Measurements from ENCODE around the gene COP1.
"Not testable (repeated sequence)": the region's sequence is repeated elsewhere in the genome, so short reads cannot be mapped to it uniquely, and the experiment has no call there.

The COP1 gene

GRCh38 chr1:176118985-176119384, 88.1 kb downstream of the COP1 start:
- DNase-seq = peak; percentile 1

GRCh38 chr1:176111835-176112234, 95.3 kb downstream of the COP1 start:
- peak; percentile 13 for DNase-seq

DNA sequence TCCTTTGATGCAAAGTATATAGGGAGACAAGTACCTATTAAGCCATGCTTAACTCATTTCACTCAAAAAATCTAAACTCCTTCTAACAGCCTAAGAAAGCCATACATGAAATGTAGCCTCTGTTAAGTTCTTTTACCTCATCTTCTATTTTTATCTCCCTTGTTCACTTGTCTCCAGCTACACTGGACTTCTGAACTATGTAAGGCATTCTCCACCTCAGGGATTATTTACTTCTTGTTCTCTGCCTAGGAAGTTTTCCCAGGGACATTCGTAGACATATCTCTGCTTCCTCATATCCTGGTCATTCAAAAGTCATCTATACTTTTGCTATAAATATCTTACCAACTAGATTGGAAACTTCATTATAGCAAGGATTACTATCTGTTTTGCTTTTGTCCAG, 96.9 kb downstream of the COP1 start:
- DNase-seq = peak; percentile 17

DNA sequence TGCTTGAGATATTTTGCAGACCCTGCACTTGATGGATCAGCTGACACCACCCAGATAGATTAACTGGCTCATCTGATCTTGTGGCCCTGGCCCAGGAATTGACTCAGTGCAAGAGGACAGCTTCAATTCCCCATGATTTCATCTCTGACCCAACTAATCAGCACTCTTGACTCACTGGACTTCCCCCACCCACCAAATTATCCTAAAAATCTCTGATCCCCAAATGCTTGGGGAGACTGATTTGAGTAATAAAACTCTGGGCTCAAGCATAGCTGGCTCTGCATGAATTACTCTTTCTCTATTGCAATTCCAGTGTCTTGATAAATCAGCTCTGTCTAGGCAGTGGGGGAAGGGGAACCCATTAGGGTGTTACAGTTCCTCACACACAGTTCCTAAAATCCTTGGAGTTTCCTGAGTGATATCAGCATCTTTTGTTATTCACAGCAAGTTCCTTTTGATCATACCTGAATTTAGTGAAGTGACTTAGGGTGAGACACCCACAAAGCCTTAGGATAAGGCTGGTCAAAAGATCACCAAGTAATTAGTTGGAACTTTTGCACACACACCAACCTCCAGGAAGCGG, 104.2 kb downstream of the COP1 start:
- peak; percentile 50 for DNase-seq

- DNase-seq = peak; percentile 11
Observed at GRCh38 chr1:176101951-176102642, 105.0 kb downstream of the COP1 start.

- DNase-seq = no peak
Observed at GRCh38 chr1:176098560-176098959, 108.5 kb downstream of the COP1 start.

GRCh38 chr1:176096015-176096414, 111.1 kb downstream of the COP1 start:
- DNase-seq = no peak

DNA sequence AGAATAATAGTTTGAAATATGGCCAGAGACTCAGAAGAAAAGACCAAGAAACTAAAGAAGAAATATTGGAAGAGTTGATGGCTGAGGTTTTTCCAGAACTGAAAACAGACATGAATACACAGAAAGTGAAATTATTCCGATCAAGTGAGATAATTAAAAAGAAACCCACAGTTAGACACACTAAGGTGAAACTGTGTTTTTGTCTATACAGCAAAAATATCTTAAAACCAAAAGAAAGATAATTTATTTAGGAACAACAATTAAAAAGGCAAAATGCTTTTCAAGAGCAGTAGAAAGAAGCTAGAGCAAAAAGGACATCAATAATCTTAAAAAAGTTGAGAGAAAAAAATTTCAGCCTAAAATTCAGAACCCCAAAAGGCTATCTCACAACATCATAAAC, 116.3 kb downstream of the COP1 start:
- DNase-seq = no peak

DNA sequence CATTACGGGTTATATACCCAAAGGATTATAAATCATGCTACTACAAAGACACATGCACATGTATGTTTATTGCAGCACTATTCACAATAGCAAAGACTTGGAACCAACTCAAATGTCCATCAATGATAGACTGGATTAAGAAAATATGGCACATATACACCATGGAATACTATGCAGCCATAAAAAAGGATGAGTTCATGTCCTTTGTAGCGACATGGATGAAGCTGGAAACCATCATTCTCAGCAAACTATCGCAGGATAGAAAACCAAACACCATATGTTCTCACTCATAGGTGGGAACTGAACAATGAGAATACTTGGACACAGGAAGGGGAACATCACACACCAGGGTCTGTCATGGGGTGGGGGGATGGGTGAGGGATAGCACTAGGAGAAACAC, 119.3 kb downstream of the COP1 start:
- not testable (repeated sequence) for DNase-seq

GRCh38 chr1:176073524-176074157, 133.4 kb downstream of the COP1 start:
- peak; percentile 55 for DNase-seq

DNA sequence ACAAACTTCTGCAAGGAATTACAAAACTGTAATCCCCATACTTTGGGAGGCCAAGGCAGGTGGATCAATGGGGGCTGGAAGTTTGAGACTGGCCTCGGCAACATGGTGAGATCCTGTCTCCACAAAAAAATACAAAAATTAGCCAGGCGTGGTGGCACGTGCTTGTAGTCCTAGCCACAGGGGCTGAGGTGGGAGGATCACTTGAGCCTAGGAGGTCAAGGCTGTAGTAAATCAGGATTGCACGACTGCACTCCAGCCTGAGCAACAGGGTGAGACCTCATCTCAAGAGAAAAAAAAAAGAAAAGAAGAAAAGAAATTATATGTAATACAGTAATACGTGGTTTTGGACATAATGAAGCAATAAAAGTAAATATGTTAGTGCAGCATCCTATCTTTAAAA, 138.2 kb downstream of the COP1 start:
- DNase-seq = no peak

- no peak for DNase-seq
Observed at GRCh38 chr1:176068256-176068655, 138.8 kb downstream of the COP1 start.

DNA sequence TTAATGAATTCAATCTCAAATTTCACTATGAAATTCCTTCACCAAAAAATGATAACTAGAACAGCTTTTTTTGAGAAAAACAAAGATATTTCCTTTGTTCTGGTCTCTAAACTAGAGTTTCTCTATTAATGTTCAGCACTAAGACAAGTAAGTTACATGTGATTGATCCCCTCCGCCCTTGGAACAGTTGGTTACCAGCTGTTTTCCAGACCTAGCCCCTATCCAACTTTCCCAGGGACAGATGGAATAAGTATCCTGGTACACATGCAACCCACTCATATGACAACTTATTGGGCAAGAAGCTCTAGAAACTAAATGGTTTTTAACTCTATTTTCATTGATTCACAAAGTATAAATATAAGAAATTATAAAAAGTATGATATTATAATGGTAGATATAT, 140.4 kb downstream of the COP1 start:
- DNase-seq = no peak

GRCh38 chr1:176058686-176059085, 148.4 kb downstream of the COP1 start:
- DNase-seq = no peak

DNA sequence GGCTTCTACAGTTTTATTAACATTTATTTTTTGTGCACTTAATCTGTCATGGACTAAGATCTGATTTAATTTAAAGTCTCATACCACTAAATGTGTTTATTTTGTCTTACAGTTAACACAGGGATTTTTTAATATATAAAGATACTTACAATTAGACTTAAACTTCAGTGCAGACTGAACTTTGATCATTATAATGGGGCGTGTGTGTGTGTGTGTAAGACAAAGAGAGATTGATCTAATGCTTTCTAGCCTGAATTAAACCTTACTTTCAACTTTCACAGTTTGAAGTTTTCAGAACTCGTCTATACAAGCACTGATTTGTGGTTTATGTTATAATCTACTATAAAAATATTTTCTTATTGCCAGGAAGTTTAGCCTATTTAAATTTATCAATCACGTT, 150.8 kb downstream of the COP1 start:
- DNase-seq = no peak

DNA sequence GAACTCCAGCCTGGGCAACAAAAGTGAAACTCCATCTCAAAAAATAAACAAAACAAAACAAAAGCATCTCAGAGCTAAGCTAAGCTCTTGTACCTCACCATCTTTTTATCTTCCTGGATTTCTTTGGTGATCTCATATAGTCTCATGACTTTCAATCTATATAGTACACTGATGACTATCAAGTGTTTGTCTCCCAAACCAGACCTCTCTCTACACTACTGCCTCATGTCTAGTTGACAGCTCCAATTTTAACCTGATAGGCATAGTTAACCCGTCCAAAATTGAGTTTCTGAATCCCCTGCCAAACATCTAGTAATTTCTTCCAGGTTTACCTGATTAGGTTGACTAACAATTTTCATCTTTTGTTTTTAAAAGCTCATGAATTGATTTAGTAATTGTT, 151.7 kb downstream of the COP1 start:
- no peak for DNase-seq

DNA sequence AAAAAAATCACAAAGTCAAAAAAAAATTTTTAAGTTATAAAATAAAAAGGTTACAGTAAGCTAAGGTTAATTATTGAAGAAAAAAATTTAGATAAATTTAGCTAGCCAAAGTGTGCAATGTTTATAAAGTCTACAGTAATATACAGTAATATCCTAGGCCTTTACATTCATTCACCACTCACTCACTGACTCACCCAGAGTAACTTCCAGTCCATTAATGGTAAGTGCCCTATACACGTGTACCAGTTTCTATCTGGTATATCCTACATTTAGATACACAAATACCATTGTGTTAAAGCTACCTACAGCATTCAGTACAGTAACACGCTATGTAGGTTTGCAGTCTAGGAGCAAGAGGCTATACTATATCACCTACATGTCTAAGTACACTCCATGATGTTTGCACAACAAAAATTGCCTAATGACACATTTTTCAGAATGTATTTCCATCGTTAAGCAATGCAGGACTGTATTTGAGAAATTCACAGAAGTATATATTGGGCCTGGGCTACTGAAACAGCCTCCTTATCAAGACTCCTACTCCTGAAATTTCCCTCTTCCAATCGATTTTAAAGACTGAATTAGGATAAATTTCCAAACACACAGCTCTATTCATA, 155.1 kb downstream of the COP1 start:
- DNase-seq = no peak

DNA sequence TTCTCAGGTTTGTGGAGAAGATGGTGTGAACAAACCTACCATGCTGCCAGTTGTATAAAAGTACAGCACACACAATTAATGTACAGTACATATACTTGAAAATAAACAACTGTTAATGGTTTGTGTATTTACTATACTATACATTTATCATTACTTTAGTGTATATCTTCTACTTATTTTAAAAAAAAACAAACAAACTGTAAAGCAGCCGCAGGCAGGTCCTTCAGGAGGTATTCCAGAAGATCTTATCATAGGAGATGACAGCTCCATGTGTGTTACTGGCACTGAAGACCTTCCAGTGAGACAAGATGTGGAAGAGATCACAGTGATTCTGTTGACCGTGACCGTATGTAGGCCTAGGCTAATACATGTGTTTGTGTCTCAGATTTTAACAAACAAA, 155.7 kb downstream of the COP1 start:
- no peak for DNase-seq

DNA sequence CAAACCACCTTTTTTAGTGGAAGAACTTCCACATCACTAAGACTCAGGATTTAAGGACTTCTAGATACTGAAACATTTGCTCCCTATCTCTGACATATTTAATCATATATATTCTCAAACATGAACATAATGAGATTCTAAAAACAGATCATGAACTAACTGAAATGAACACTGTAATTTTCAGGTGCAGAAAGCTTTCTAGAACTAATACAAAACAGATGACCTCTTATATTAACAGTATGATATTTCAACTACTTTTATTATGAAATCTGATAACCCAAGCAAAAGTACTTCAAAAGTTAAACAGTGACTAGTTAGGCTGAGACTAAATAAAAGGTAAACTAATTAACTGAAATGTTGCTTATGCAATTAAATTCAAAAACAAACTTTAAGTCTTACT, 157.5 kb downstream of the COP1 start:
- no peak for DNase-seq

DNA sequence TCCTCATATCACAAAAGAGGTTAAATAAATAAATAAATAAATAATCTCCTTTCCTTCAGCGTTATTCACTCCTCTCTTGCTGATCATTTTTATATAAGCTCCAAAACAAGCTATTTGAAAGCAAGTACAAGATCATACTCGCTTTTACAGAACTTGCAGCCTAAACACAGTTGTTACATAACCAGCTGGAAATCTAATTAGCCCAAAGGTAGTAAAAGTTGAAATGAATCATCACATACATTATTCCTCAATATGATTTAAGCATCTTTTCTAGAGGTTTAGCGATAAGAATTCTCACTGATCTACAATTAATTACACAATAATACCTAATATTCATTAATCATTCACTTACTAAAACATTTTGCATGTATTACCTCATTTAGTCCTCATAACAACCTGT, 160.2 kb downstream of the COP1 start:
- no peak for DNase-seq

GRCh38 chr1:176043537-176043936, 163.5 kb downstream of the COP1 start:
- DNase-seq = no peak

DNA sequence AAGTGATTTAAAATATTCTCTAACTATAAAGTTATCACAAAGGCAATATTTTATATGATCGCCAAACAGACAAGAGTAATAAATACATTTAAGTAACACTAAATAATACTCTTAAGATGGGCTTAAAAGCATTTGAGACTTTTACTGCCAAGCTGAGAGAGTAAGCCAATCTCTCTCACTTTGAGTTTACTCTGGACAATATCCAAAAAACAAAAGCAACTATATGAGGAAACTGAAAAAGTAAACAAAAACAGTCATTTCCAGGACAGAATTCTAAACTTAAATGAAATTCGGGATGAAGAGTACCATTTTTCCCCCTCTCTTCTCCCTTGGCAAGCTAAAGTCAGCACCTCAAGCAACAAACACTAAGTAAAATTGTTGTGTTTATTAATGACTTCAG, 173.2 kb downstream of the COP1 start:
- DNase-seq = peak; percentile 23

DNA sequence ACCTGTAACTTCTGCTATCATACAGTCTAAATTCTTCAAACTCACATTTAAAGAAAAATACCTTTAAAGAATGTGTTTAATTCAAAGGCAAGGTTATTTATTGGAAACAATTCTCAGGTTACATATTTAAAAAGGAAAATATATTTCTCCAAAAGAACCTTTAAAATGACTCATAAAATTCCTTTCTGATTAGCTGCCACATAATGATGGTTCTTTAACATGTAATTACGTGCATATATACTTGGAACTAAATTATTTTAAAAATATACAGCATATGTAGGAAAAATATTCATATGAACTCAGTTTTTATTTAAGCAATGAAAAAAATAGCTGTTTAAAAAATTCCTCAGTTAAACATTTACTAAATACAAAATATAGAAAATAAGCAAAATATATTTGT, 173.6 kb downstream of the COP1 start:
- peak; percentile 31 for DNase-seq

DNA sequence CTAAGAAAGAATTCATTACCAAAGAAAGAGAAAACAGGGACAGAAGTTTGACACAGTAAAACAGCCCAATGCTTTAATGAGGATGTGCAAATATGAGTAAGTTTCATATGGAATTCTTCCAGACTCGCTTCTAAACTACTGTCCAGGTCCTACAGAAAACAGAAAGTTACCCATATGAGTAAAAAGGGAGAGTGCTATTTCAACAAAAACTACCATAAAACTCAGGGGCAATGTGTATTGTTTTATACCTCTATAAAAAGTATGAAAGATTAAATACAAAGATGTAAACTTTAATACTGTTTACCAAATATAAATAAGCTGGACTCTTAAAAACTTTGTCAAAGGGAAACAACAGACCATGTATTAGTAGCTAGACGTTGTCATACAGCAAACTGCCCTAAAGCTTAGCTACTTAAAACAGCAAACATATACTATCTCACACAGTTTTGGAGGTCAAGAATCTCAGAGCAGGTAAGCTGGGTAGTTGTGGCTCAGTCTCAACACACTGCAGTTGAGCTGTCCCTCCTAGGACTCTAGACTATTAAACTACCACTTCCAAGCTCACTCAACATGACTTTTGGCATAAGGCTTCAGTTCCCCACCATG, 174.9 kb downstream of the COP1 start:
- DNase-seq = no peak
